Measurements from ENCODE around the gene KCNE3. TPM values are rescaled to one million over a fixed set of nuclear protein-coding genes. Genes with fewer than 3 reads are reported as not detected.

Gene KCNE3
- total and polyA plus RNA-seq, 10 of the 15 experiments (the other 5 are each of a cell fraction or from before 2014, with no cell fraction given), result not detected

GRCh38 chr11:74507582-74507981 is 40.2 kb upstream of the KCNE3 start:
- ChIA-PET RAD21 (ENCODE audit: unreplicated experiment) (no interaction called here), SMC1A (ENCODE audit: uncharacterized antibody, unreplicated experiment) (no interaction called here), POLR2A (no interaction called here), CTCF (interaction anchor here (1.1 kb wide), 1 partner anchor 252 kb away, joined by 4 read pairs; no protein-coding TSS in a partner anchor)
- 0% methylated on average over 2 of the region's 2 CpGs for whole genome bisulfite sequencing (ENCODE audit: insufficient coverage, insufficient replicate concordance, low lambda C conversion rate, missing lambda C conversion rate)
- BruUV-seq (replicated peaks), result no TSS peak
- no peak overlapping the region for H2AFZ ChIP-seq (ENCODE audit: control insufficient read depth, low read depth, low read length)
- no peak for DNase-seq (ENCODE audit: low read depth, low spot score)
- no peak overlapping the region for H3K4me2 ChIP-seq (ENCODE audit: control insufficient read depth, insufficient read depth)
- no peak overlapping the region for H3K27ac ChIP-seq (ENCODE audit: control insufficient read depth, insufficient read depth)
- H3K79me2 ChIP-seq (ENCODE audit: control insufficient read depth, insufficient read depth, low read length), result no peaks in the 10 kb centered on the region
- no peaks in the 10 kb centered on the region; the same call in 2 of the 3 replicates for H3K9me3 ChIP-seq (replicated peaks; ENCODE audit: control insufficient read depth, insufficient read depth, low read length)
- no peak for ATAC-seq
- in situ Hi-C loops (cut with MboI) (no loop called here), intact Hi-C loops (cut with micrococcal nuclease; ENCODE audit: unreplicated experiment) (no loop called here)
- no peaks in the 10 kb centered on the region; a peak in 1 of 4 replicates for H3K27me3 ChIP-seq (replicated peaks in 1 of 2; ENCODE audit: control insufficient read depth in 2 of 2, insufficient read depth in 2 of 2, low read length in 1 of 2)
- FAIRE-seq, result no peak
- no peaks in the 10 kb centered on the region for H4K20me1 ChIP-seq (ENCODE audit: control insufficient read depth, insufficient read depth)
- no peaks in the 10 kb centered on the region for H3K36me3 ChIP-seq (ENCODE audit: control insufficient read depth in 2 of 2, insufficient read depth in 2 of 2, low read length in 1 of 2)
- no peak overlapping the region for H3K9ac ChIP-seq (ENCODE audit: control insufficient read depth, insufficient read depth, low read length)
- TF ChIP-seq NFIC (IDR thresholded peaks at IDR 0.05; ENCODE audit: low read depth, low read length) (no peak), ETV6 (conservative IDR thresholded peaks at IDR 0.05 in 1 of 2, IDR thresholded peaks at IDR 0.05 in 1 of 2; ENCODE audit: borderline replicate concordance in 1 of 2, low read depth in 1 of 2) (no peak), CREM (IDR thresholded peaks at IDR 0.05; ENCODE audit: low read depth) (no peak), BACH1 (IDR thresholded peaks at IDR 0.05; ENCODE audit: borderline replicate concordance) (no peak), PML (IDR thresholded peaks at IDR 0.05; ENCODE audit: low read length) (no peak), HDAC6 (IDR thresholded peaks at IDR 0.05; ENCODE audit: unreplicated experiment) (no peak), PAX5 (IDR thresholded peaks at IDR 0.05; ENCODE audit: borderline replicate concordance, low read depth, low read length) (no peak), ESRRA (IDR thresholded peaks at IDR 0.05; ENCODE audit: low read length) (no peak)
- no peaks in the 10 kb centered on the region for H3K4me1 ChIP-seq (ENCODE audit: control insufficient read depth, insufficient read depth, low read length)
- no peak overlapping the region for H3K4me3 ChIP-seq

- 0% methylated on average over 1 of the region's 1 CpG for WGBS (ENCODE audit: insufficient coverage, insufficient replicate concordance, low lambda C conversion rate, missing lambda C conversion rate)
- Histone ChIP-seq H3K4me3 (no peak overlapping the region), H3K79me2 (ENCODE audit: control insufficient read depth, insufficient read depth, low read length) (no peaks in the 10 kb centered on the region), H3K27me3 (replicated peaks in 1 of 2; ENCODE audit: control insufficient read depth in 2 of 2, insufficient read depth in 2 of 2, low read length in 1 of 2) (no peaks in the 10 kb centered on the region; a peak in 1 of 4 replicates), H3K27ac (ENCODE audit: control insufficient read depth, insufficient read depth) (no peak overlapping the region), H4K20me1 (ENCODE audit: control insufficient read depth, insufficient read depth) (no peaks in the 10 kb centered on the region), H3K36me3 (ENCODE audit: control insufficient read depth in 2 of 2, insufficient read depth in 2 of 2, low read length in 1 of 2) (no peaks in the 10 kb centered on the region), H2AFZ (ENCODE audit: control insufficient read depth, low read depth, low read length) (no peak overlapping the region), H3K4me1 (ENCODE audit: control insufficient read depth, insufficient read depth, low read length) (no peaks in the 10 kb centered on the region), H3K9me3 (replicated peaks; ENCODE audit: control insufficient read depth, insufficient read depth, low read length) (peaks cover 1% of the 10 kb centered on the region; the same call in 1 of the 3 replicates), H3K4me2 (ENCODE audit: control insufficient read depth, insufficient read depth) (no peak overlapping the region), H3K9ac (ENCODE audit: control insufficient read depth, insufficient read depth, low read length) (no peak overlapping the region)
- no TSS peak for BruUV-seq (replicated peaks)
- ChIA-PET RAD21 (ENCODE audit: unreplicated experiment) (no interaction called here), CTCF (interaction anchor here (1.1 kb wide), 1 partner anchor 251 kb away, joined by 4 read pairs; no protein-coding TSS in a partner anchor), POLR2A (no interaction called here), SMC1A (ENCODE audit: uncharacterized antibody, unreplicated experiment) (no interaction called here)
- FAIRE-seq (no peak), ATAC-seq (no peak), DNase-seq (ENCODE audit: low read depth, low spot score) (no peak)
- TF ChIP-seq TCF12 (IDR thresholded peaks at IDR 0.05; ENCODE audit: low read depth, low read length) (no peak), ATF2 (IDR thresholded peaks at IDR 0.05; ENCODE audit: low read length) (no peak), MTA3 (IDR thresholded peaks at IDR 0.05; ENCODE audit: borderline replicate concordance, low read length) (no peak), TAF1 (IDR thresholded peaks at IDR 0.05; ENCODE audit: borderline replicate concordance, low read depth, low read length) (no peak), SMARCA5 (IDR thresholded peaks at IDR 0.05) (no peak), REST (IDR thresholded peaks at IDR 0.05; ENCODE audit: low read depth, low read length) (peak; percentile 72; the same call in 1 of the 2 replicates), RAD51 (IDR thresholded peaks at IDR 0.05) (no peak), EED (IDR thresholded peaks at IDR 0.05; ENCODE audit: low read depth) (no peak)
- intact Hi-C loops (cut with micrococcal nuclease; ENCODE audit: unreplicated experiment), result no loop called here
- in situ Hi-C loops (cut with MboI), result no loop called here
These were observed 39.5 kb upstream of the KCNE3 start for GRCh38 chr11:74506823-74507222.
